ENCODE results near the gene SLC16A10.
"Not testable (repeated sequence)": the region's sequence is repeated elsewhere in the genome, so short reads cannot be mapped to it uniquely, and the experiment has no call there.

The SLC16A10 gene

GRCh38 chr6:111087106-111087835, at the start of gene SLC16A10:
Gene SLC16A10 (plus strand): TSS chr6:111087503. CDS start chr6:111087753, 250 bp downstream.
- peak; percentile 83 to 86 for DNase-seq

GRCh38 chr6:111038534-111039252, 48.6 kb upstream of the SLC16A10 start:
- no peak for DNase-seq

- DNase-seq = no peak
These were observed 45.4 kb upstream of the SLC16A10 start for GRCh38 chr6:111041917-111042316.

GRCh38 chr6:111047244-111047643, 40.1 kb upstream of the SLC16A10 start:
- no peak for DNase-seq

- DNase-seq = no peak
These were observed 36.9 kb upstream of the SLC16A10 start for GRCh38 chr6:111050261-111051023.

- DNase-seq = no peak
These were observed 35.1 kb upstream of the SLC16A10 start for GRCh38 chr6:111052171-111052570.

GRCh38 chr6:111057074-111057752, 30.1 kb upstream of the SLC16A10 start:
- DNase-seq = peak; percentile 15 to 23

GRCh38 chr6:111061508-111061907, 25.8 kb upstream of the SLC16A10 start:
- no peak for DNase-seq

- DNase-seq = not testable (repeated sequence)
These were observed 25.3 kb upstream of the SLC16A10 start for GRCh38 chr6:111061985-111062384.

GRCh38 chr6:111062860-111063259, 24.4 kb upstream of the SLC16A10 start:
- not testable (repeated sequence) for DNase-seq

- no peak for DNase-seq
These were observed 19.0 kb upstream of the SLC16A10 start for GRCh38 chr6:111068109-111068865.

- no peak for DNase-seq
These were observed 18.5 kb upstream of the SLC16A10 start for GRCh38 chr6:111068866-111069234.

GRCh38 chr6:111069382-111070104, 17.8 kb upstream of the SLC16A10 start:
- no peak for DNase-seq

- peak in 1 of 2 experiments; percentile 22 for DNase-seq
These were observed 16.9 kb upstream of the SLC16A10 start for GRCh38 chr6:111070105-111071005.

GRCh38 chr6:111072801-111073360, 14.4 kb upstream of the SLC16A10 start:
- no peak for DNase-seq

GRCh38 chr6:111074311-111074710, 13.0 kb upstream of the SLC16A10 start:
- DNase-seq = no peak

GRCh38 chr6:111076024-111076695, 11.1 kb upstream of the SLC16A10 start:
- no peak for DNase-seq

- no peak for DNase-seq
These were observed 6.6 kb upstream of the SLC16A10 start for GRCh38 chr6:111080698-111081097.

GRCh38 chr6:111086685-111087084, 618 bp upstream of the SLC16A10 start:
- no peak for DNase-seq
